Smooth muscle cell (in vitro differentiated cells): ENCODE results near the gene HSPB3. TPM values are rescaled to one million over a fixed set of nuclear protein-coding genes. Genes with fewer than 3 reads are reported as not detected.

ENCODE experiments used
- DNase-seq: peaks from one replicate; lab custom pipeline; 2025; ENCODE audit not compliant: unreplicated experiment; lab: John Stamatoyannopoulos, UW
- H2AFZ ChIP-seq: fragments of 200-600 bp; sonication (generic); 2 replicates; pipeline ENCODE4 v1.6.0; 2016; ENCODE audit warnings: antibody characterized with exemption, low read depth, mild to moderate bottlenecking
- H3F3A ChIP-seq: fragments of 200-600 bp; sonication (generic); 2 replicates; pipeline ENCODE4 v1.6.0; 2017; ENCODE audit warnings: antibody characterized with exemption, low read depth
- H3K27ac ChIP-seq: fragments of 200-600 bp; sonication (generic); 2 replicates; pipeline ENCODE4 v1.5.1; 2016; ENCODE audit warnings: low read depth, mild to moderate bottlenecking
- H3K27me3 ChIP-seq: fragments of 200-600 bp; sonication (generic); 2 replicates; pipeline ENCODE4 v1.6.1; 2016; ENCODE audit warnings: low read depth, mild to moderate bottlenecking
- H3K36me3 ChIP-seq: fragments of 200-600 bp; sonication (generic); 2 replicates; pipeline ENCODE4 v1.5.1; 2016; ENCODE audit warnings: low read depth
- H3K4me1 ChIP-seq: fragments of 200-600 bp; sonication (generic); 2 replicates; pipeline ENCODE4 v1.5.1; 2016; ENCODE audit warnings: low read depth
- H3K4me2 ChIP-seq: fragments of 200-600 bp; sonication (generic); 2 replicates; pipeline ENCODE4 v1.6.0; 2016; ENCODE audit warnings: mild to moderate bottlenecking
- H3K4me3 ChIP-seq: fragments of 200-600 bp; sonication (generic); 2 replicates; pipeline ENCODE4 v1.5.1; 2016; ENCODE audit warnings: mild to moderate bottlenecking
- H3K79me2 ChIP-seq: fragments of 200-600 bp; sonication (generic); 2 replicates; pipeline ENCODE4 v1.6.0; 2016; ENCODE audit warnings: low read depth, mild to moderate bottlenecking
- H3K9ac ChIP-seq: fragments of 200-600 bp; sonication (generic); 2 replicates; pipeline ENCODE4 v1.6.0; 2016; ENCODE audit warnings: low read depth
- H3K9me3 ChIP-seq: fragments of 200-600 bp; sonication (generic); replicated peaks from 2 replicates; pipeline ENCODE4 v1.5.1; 2016; ENCODE audit warnings: low read depth
- H4K20me1 ChIP-seq: fragments of 200-600 bp; sonication (generic); 2 replicates; pipeline ENCODE4 v1.6.0; 2016; ENCODE audit warnings: low read depth
- WGBS: methylation state at CpG from one replicate; pipeline ENCODE4 v1.1.7; 2016; ENCODE audit warnings: low lambda C conversion rate; 5-methylcytosine and 5-hydroxymethylcytosine counted together
- polyA plus RNA-seq: library from polyadenylated mRNA; unstranded; fragments of >200 nt; fragmentation: Nextera tagmentation; extraction: Ambion mirVana; gene quantifications from 2 replicates; pipeline ENCODE4 v1.2.1, GENCODE V29; 2016
- total RNA-seq: library from RNA; depleted of rRNA; stranded (reverse); fragments of >200 nt; gene quantifications from 2 replicates; pipeline ENCODE4 v1.2.3, GENCODE V29; 2014
- TF ChIP-seq, protein P1 (sequence below): fragments of 200-600 bp; sonication (generic); IDR thresholded peaks from 2 replicates; pipeline ENCODE4 v1.5.1; 2017; ENCODE audit warnings: borderline replicate concordance, mild to moderate bottlenecking, antibody characterized with exemption; ENCODE audit not compliant: insufficient read depth, poor library complexity, severe bottlenecking

The HSPB3 gene
- total and polyA plus RNA-seq, 2 experiments from 2014 or later: 1.5 to 5.5 TPM

- no peak overlapping the region for H3K9ac ChIP-seq
- no peaks in the 10 kb centered on the region for H3K4me1 ChIP-seq
- H3F3A ChIP-seq: no peaks in the 10 kb centered on the region
- WGBS: 93% methylated on average over 2 of the region's 2 CpGs
- H3K4me3 ChIP-seq: no peak overlapping the region
- no peaks in the 10 kb centered on the region for H4K20me1 ChIP-seq
- no peaks in the 10 kb centered on the region for H3K27me3 ChIP-seq
- no peaks in the 10 kb centered on the region for H3K36me3 ChIP-seq
- no peaks in the 10 kb centered on the region for H3K79me2 ChIP-seq
- no peak for DNase-seq
- no peak overlapping the region for H3K27ac ChIP-seq
- no peak overlapping the region for H2AFZ ChIP-seq
- TF ChIP-seq, protein P1, sequence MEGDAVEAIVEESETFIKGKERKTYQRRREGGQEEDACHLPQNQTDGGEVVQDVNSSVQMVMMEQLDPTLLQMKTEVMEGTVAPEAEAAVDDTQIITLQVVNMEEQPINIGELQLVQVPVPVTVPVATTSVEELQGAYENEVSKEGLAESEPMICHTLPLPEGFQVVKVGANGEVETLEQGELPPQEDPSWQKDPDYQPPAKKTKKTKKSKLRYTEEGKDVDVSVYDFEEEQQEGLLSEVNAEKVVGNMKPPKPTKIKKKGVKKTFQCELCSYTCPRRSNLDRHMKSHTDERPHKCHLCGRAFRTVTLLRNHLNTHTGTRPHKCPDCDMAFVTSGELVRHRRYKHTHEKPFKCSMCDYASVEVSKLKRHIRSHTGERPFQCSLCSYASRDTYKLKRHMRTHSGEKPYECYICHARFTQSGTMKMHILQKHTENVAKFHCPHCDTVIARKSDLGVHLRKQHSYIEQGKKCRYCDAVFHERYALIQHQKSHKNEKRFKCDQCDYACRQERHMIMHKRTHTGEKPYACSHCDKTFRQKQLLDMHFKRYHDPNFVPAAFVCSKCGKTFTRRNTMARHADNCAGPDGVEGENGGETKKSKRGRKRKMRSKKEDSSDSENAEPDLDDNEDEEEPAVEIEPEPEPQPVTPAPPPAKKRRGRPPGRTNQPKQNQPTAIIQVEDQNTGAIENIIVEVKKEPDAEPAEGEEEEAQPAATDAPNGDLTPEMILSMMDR: no peak
- H3K9me3 ChIP-seq: no peaks in the 10 kb centered on the region
- no peak overlapping the region for H3K4me2 ChIP-seq
Measured at GRCh38 chr5:54445691-54446378, 9.7 kb upstream of the HSPB3 start.

- Histone ChIP-seq H2AFZ (no peak overlapping the region), H3K27ac (no peak overlapping the region)
Measured at GRCh38 chr5:54446379-54446732, 9.1 kb upstream of the HSPB3 start.

GRCh38 chr5:54449923-54450322 lies 5.6 kb upstream of the HSPB3 start:
- Histone ChIP-seq H3K79me2 (no peaks in the 10 kb centered on the region), H3K4me3 (no peak overlapping the region), H3K27me3 (no peaks in the 10 kb centered on the region), H3K9me3 (no peaks in the 10 kb centered on the region), H4K20me1 (no peaks in the 10 kb centered on the region), H3K4me1 (no peaks in the 10 kb centered on the region), H3K9ac (no peak overlapping the region), H3K27ac (no peak overlapping the region), H3F3A (peaks cover 5% of the 10 kb centered on the region), H2AFZ (no peak overlapping the region), H3K4me2 (no peak overlapping the region), H3K36me3 (no peaks in the 10 kb centered on the region)
- TF ChIP-seq, protein P1: no peak
- DNase-seq: no peak
- 85% methylated on average over 4 of the region's 4 CpGs for WGBS

More at GRCh38 chr5:54446379-54446732, 9.1 kb upstream of the HSPB3 start:
- H3K36me3 ChIP-seq: no peaks in the 10 kb centered on the region
- H3K4me3 ChIP-seq: no peak overlapping the region
- no peaks in the 10 kb centered on the region for H3K27me3 ChIP-seq
- H3K4me2 ChIP-seq: no peak overlapping the region
- H3K9me3 ChIP-seq: no peaks in the 10 kb centered on the region
- H3F3A ChIP-seq: no peaks in the 10 kb centered on the region
- H4K20me1 ChIP-seq: no peaks in the 10 kb centered on the region
- H3K9ac ChIP-seq: no peak overlapping the region
- H3K79me2 ChIP-seq: no peaks in the 10 kb centered on the region
- 96% methylated on average over 3 of the region's 3 CpGs for WGBS
- TF ChIP-seq, protein P1: no peak
- no peak for DNase-seq
- no peaks in the 10 kb centered on the region for H3K4me1 ChIP-seq

GRCh38 chr5:54450542-54450941 lies 5.0 kb upstream of the HSPB3 start:
- Histone ChIP-seq H2AFZ (no peak overlapping the region), H3K4me2 (no peak overlapping the region), H3K9me3 (no peaks in the 10 kb centered on the region), H3K36me3 (no peaks in the 10 kb centered on the region), H3K79me2 (no peaks in the 10 kb centered on the region), H3K9ac (no peak overlapping the region), H4K20me1 (no peaks in the 10 kb centered on the region), H3K4me3 (no peak overlapping the region), H3K27me3 (no peaks in the 10 kb centered on the region), H3K4me1 (no peaks in the 10 kb centered on the region), H3F3A (peaks cover 5% of the 10 kb centered on the region), H3K27ac (no peak overlapping the region)
- 83% methylated on average over 2 of the region's 2 CpGs for WGBS
- DNase-seq: no peak
- TF ChIP-seq, protein P1: no peak
